DOHH2 (cell line): ENCODE data around the gene IER5L.

Experiments
- H3F3A ChIP-seq: fragments of 200-600 bp; sonication (generic), shearing (Covaris generic); 2 replicates; pipeline ENCODE4 v1.6.0; 2016; ENCODE audit warnings: antibody characterized with exemption, mild to moderate bottlenecking; ENCODE audit not compliant: control insufficient read depth, insufficient read depth
- H3K27ac ChIP-seq: fragments of 200-600 bp; sonication (generic); 2 replicates; pipeline ENCODE4 v1.5.1; 2014; ENCODE audit warnings: low read depth, mild to moderate bottlenecking, low read length, moderate library complexity
- H3K27me3 ChIP-seq: fragments of 200-600 bp; sonication (generic); 2 replicates; pipeline ENCODE4 v1.6.1; 2014; ENCODE audit warnings: mild to moderate bottlenecking, low read length, mixed read lengths; ENCODE audit not compliant: control insufficient read depth
- H3K36me3 ChIP-seq: fragments of 200-600 bp; sonication (generic); 2 replicates; pipeline ENCODE4 v1.6.1; 2014; ENCODE audit warnings: mild to moderate bottlenecking, low read length, moderate library complexity, mixed read lengths; ENCODE audit not compliant: control insufficient read depth
- H3K4me1 ChIP-seq: fragments of 200-600 bp; sonication (generic); 2 replicates; pipeline ENCODE4 v1.6.1; 2014; ENCODE audit warnings: mild to moderate bottlenecking, low read length, mixed read lengths; ENCODE audit not compliant: control insufficient read depth
- H3K4me2 ChIP-seq: fragments of 200-600 bp; sonication (generic); 2 replicates; pipeline ENCODE4 v1.6.0; 2014; ENCODE audit warnings: mild to moderate bottlenecking, low read length, moderate library complexity
- H3K4me3 ChIP-seq: fragments of 200-600 bp; sonication (generic); 2 replicates; pipeline ENCODE4 v1.5.1; 2014; ENCODE audit warnings: mild to moderate bottlenecking, low read length, mixed read lengths
- H3K79me2 ChIP-seq: fragments of 200-600 bp; sonication (generic); 2 replicates; pipeline ENCODE4 v1.6.1; 2014; ENCODE audit warnings: mild to moderate bottlenecking, low read length, mixed read lengths; ENCODE audit not compliant: control insufficient read depth
- H3K9me2 ChIP-seq: fragments of 200-600 bp; sonication (generic); replicated peaks from 2 replicates; pipeline ENCODE4 v1.6.1; 2014; ENCODE audit warnings: mild to moderate bottlenecking, low read length, mixed read lengths; ENCODE audit not compliant: control insufficient read depth
- H3K9me3 ChIP-seq: fragments of 200-600 bp; sonication (generic); 2 replicates; pipeline ENCODE4 v1.6.1; 2014; ENCODE audit warnings: antibody characterized with exemption, low read length, mixed read lengths; ENCODE audit not compliant: control insufficient read depth, insufficient read depth
- H4K20me1 ChIP-seq: fragments of 200-600 bp; sonication (generic); 2 replicates; pipeline ENCODE4 v1.6.0; 2014; ENCODE audit warnings: low read depth, mild to moderate bottlenecking, antibody characterized with exemption, low read length, moderate library complexity; ENCODE audit not compliant: control insufficient read depth, insufficient read depth
- EZH2phosphoT487 ChIP-seq: fragments of 200-600 bp; sonication (generic); IDR thresholded peaks from 2 replicates; pipeline ENCODE4 v1.6.1; 2017; ENCODE audit warnings: borderline replicate concordance, mild to moderate bottlenecking, antibody characterized with exemption, low read length, moderate library complexity, mixed read lengths
- TF ChIP-seq, protein P1 (sequence below): fragments of 200-600 bp; sonication (generic); IDR thresholded peaks from one replicate; pipeline ENCODE4 v1.5.1; 2014; ENCODE audit warnings: antibody characterized with exemption, mild to moderate bottlenecking, low read depth, low read length; ENCODE audit not compliant: poor library complexity, severe bottlenecking

The IER5L gene

DNA sequence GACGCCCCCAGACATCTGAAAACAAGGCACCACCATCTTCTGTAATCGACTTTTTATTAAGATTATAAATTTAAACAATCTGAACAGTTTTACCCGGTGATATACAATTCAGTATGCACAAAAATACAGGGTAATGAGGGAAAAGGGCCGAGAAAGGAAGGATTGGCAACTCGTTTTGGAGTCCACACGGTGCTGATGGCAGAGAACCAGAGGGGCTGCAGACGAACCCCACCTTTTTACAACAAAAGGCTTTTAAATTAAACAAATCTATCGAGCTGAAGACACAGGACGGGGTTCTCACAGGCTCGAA, 2.6 kb downstream of the IER5L start:
- H3F3A ChIP-seq: peaks cover 7% of the 10 kb centered on the region; the same call in 1 of the 2 replicates
- peak overlapping the region; percentile 72 for H3K4me3 ChIP-seq
- H4K20me1 ChIP-seq: 0 out of 2 replicates have a peak, but pooled peaks cover 2% of the 10 kb centered on the region
- TF ChIP-seq, protein P1, sequence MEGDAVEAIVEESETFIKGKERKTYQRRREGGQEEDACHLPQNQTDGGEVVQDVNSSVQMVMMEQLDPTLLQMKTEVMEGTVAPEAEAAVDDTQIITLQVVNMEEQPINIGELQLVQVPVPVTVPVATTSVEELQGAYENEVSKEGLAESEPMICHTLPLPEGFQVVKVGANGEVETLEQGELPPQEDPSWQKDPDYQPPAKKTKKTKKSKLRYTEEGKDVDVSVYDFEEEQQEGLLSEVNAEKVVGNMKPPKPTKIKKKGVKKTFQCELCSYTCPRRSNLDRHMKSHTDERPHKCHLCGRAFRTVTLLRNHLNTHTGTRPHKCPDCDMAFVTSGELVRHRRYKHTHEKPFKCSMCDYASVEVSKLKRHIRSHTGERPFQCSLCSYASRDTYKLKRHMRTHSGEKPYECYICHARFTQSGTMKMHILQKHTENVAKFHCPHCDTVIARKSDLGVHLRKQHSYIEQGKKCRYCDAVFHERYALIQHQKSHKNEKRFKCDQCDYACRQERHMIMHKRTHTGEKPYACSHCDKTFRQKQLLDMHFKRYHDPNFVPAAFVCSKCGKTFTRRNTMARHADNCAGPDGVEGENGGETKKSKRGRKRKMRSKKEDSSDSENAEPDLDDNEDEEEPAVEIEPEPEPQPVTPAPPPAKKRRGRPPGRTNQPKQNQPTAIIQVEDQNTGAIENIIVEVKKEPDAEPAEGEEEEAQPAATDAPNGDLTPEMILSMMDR: no peak
- TF ChIP-seq EZH2phosphoT487: no peak
- peaks cover 74% of the 10 kb centered on the region for H3K27me3 ChIP-seq
- no peaks in the 10 kb centered on the region for H3K79me2 ChIP-seq
- H3K4me1 ChIP-seq: peaks cover 43% of the 10 kb centered on the region
- H3K9me2 ChIP-seq: no peaks in the 10 kb centered on the region
- no peaks in the 10 kb centered on the region for H3K9me3 ChIP-seq
- no peaks in the 10 kb centered on the region for H3K36me3 ChIP-seq
- H3K27ac ChIP-seq: no peak overlapping the region
- peak overlapping the region; percentile 99 for H3K4me2 ChIP-seq

DNA sequence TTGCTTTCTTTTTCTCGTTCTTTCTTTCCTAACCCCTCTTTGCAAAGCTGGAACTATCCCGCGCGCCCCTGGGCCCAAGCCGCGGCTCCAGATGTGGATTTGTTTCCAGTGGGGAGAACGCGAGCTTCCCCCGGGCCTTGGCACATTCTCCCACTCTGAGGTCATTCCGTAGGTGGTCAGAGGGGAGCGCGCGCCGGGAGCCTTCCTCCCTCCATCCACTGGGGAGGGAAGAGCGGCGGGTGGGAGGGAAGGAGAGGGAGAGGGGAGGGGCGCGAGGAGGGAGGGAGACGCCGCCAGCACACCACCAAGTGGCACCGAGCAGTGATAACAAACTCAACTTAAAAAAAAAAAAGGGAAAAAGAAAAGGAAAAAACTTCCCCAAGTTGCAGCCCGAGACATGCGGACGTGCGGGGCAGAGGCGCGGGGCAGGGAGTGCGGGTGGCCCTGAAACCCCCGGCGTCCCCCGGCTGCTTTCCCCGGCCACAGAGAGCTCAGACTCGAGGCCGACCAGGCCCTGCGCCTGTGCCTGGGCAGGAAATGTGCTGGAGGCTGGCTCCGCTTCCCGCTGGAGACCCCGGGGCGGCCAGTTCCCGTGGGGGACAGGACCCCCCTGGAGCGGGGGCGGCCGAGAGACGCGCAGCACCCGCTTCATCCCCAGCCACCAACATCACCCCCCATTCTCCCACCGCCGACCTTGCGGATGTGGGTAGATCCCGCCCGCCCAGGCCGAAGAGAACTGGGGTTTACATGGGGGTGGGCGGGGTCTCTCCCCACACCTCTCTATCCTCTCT, 3.1 kb downstream of the IER5L start:
- Histone ChIP-seq H3F3A (peaks cover 7% of the 10 kb centered on the region; the same call in 1 of the 2 replicates), H3K4me3 (peak overlapping the region; percentile 72), H3K27me3 (peaks cover 77% of the 10 kb centered on the region), H3K9me3 (no peaks in the 10 kb centered on the region), H3K27ac (no peak overlapping the region), H3K4me2 (peak overlapping the region; percentile 99), H3K79me2 (no peaks in the 10 kb centered on the region), H3K9me2 (no peaks in the 10 kb centered on the region), H3K36me3 (no peaks in the 10 kb centered on the region), H4K20me1 (0 out of 2 replicates have a peak, but pooled peaks cover 2% of the 10 kb centered on the region), H3K4me1 (peaks cover 43% of the 10 kb centered on the region)
- no peak; the same call in 1 of the 2 replicates for TF ChIP-seq EZH2phosphoT487
- TF ChIP-seq, protein P1: no peak

DNA sequence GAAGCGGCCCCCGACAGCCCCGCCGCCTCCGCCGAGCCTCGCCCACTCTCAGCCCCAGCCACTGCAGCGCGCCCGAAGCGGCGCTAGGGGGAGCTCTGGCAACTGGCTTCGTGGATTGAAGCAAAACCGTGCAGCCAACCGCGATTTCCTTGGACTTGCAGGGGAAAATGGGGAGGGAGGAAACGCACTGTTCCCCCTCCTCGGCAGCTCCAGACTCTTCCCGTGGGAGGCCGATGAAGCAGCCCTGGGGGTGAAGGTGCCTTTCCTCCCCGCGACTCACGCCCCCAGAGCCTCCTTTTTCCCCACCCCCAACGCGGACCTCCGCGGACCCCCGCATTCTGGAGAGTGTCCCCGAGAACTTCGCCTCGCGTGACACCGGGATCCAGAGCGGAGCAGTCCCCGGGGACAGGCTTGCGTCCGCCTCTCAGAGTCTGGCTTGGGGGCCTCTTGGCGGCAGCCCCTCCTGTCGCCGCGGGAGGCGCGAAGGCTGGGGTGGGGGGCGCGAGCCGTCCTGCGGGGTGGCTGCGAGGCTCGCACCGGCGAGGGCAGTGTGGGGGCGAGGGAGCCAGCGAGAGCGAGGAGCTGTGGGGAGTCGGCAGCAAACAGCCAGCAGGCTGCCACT, 3.8 kb downstream of the IER5L start:
- Histone ChIP-seq H3K27me3 (peaks cover 70% of the 10 kb centered on the region), H3K4me2 (peak overlapping the region; percentile 99), H3K9me2 (no peaks in the 10 kb centered on the region), H3K9me3 (no peaks in the 10 kb centered on the region), H3K79me2 (no peaks in the 10 kb centered on the region), H3K4me3 (peak overlapping the region; percentile 72), H3K4me1 (peaks cover 43% of the 10 kb centered on the region), H3K36me3 (no peaks in the 10 kb centered on the region), H4K20me1 (0 out of 2 replicates have a peak, but pooled peaks cover 2% of the 10 kb centered on the region), H3F3A (peaks cover 7% of the 10 kb centered on the region; the same call in 1 of the 2 replicates), H3K27ac (no peak overlapping the region)
- TF ChIP-seq, protein P1: peak; percentile 93
- no peak for TF ChIP-seq EZH2phosphoT487
